Umbilical cord (tissue), 2 donors: ENCODE data around the gene TJP2. TPM values are rescaled to one million over a fixed set of nuclear protein-coding genes. Genes with fewer than 3 reads are reported as not detected.

Experiments used
- DNase-seq: peaks from one replicate; pipeline ENCODE4 v3.0.0-alpha.2; 2015; ENCODE audit warnings: low spot score
- total RNA-seq: library from RNA; depleted of rRNA; stranded (reverse); fragments of >200 nt; gene quantifications from one replicate; pipeline ENCODE4 v1.2.3, GENCODE V29; 2014; ENCODE audit warnings: low replicate concordance; ENCODE audit not compliant: insufficient read depth

The TJP2 gene
- total RNA-seq, 1 donor from 2014 or later: 35.9 TPM

DNA sequence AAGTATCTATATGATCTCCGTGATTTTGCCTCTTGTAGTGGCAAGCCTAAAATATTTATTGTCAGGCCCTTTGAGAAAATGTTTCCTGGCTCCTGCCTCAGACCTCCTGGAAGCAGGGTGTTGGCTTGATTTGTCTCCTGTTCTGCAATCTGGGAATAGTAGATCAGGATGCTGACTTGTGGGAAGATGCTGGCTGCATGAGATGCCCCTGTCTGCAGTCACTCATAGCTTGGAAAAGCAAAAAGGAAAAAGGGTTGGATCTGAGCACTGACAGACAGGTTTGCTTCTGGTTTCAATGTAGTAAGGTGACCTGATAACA lies 16.7 kb downstream of the TJP2 start:
- no peak for DNase-seq

- no peak for DNase-seq
Observed at GRCh38 chr9:69191231-69191630, 17.2 kb downstream of the TJP2 start.

- DNase-seq: no peak
Observed at GRCh38 chr9:69192214-69192613, 18.1 kb downstream of the TJP2 start.

GRCh38 chr9:69193685-69194032 lies 19.6 kb downstream of the TJP2 start:
- DNase-seq: no peak

- DNase-seq: no peak
Observed at GRCh38 chr9:69194702-69195418, 20.8 kb downstream of the TJP2 start.

- no peak for DNase-seq
Observed at GRCh38 chr9:69195668-69196067, 21.6 kb downstream of the TJP2 start.

GRCh38 chr9:69197687-69198086 lies 23.6 kb downstream of the TJP2 start:
- no peak for DNase-seq

DNA sequence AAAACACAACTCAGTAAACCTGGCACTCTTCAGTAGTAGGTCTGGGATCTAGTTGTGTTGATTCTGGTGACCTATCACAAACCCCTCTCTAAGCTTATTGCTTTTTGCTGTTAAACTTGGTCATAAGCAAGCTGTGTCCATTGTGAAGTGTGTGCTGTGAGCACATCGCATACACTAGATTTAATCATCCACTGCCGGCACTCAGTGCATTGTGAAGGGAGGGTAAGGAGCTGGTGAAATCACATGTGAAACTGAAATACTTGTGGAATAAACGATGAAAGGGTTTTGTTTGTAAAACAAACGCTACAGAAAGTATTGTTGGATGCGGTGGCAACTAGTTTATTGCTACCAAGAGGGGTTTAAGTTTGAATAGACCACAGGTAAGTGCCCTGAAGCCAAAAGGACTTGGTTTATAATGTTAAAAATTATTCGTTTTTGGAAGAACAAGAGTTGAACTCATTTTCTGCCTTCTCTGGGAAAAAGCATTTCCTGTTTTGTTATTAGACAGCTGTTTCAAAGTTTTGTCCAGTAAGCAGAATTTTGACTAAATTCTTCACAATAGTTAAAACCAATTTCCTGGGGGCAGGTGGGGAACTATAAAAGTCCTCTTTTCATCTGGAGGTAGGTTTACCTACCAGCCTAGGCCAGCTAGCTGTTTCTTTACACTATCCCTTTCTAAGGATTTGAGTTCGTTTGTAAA lies 24.6 kb downstream of the TJP2 start:
- no peak for DNase-seq

GRCh38 chr9:69199769-69200470 lies 25.8 kb downstream of the TJP2 start:
- no peak for DNase-seq

DNA sequence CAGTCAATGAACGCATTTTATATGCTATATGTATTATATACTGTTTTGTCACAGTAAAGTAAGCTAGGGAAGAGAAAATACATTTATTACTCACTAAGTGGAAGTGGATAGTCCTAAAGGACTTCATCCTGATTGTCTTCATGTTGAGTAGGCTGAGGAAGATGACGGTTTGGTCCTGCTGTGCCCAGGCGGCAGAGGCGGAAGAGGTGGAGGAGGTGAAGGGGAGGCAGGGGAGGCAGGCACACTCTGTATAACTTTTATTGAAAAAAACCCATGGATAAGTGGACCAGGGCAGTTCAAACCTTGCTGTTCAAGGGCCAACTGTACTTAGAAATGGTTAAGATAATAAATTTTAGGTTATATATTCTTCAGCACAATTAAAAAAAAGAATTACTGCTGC lies 28.5 kb downstream of the TJP2 start:
- no peak for DNase-seq

DNA sequence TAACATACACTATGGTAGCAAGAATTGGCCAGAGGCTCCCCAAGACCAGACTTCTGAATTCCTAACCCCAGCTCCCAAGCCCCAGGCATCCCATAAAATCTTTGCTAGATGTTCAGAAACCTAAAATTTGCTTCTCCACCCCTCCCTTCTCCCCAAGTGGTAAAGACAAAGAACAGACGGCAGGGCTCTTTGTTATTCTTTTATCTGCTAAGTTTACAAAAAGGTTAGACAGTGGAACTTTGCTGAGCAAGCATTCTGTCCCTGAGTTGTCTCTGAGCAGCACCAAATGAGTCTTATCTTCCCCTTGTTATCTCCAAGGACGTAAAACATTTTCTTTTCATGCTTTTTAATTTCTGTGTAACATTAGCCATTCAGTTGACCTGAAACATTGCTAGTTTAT lies 30.2 kb downstream of the TJP2 start:
- DNase-seq: peak; percentile 69

GRCh38 chr9:69204849-69205248 lies 30.8 kb downstream of the TJP2 start:
- DNase-seq: peak; percentile 62

- no peak for DNase-seq
Observed at GRCh38 chr9:69206047-69206446, 32.0 kb downstream of the TJP2 start.

DNA sequence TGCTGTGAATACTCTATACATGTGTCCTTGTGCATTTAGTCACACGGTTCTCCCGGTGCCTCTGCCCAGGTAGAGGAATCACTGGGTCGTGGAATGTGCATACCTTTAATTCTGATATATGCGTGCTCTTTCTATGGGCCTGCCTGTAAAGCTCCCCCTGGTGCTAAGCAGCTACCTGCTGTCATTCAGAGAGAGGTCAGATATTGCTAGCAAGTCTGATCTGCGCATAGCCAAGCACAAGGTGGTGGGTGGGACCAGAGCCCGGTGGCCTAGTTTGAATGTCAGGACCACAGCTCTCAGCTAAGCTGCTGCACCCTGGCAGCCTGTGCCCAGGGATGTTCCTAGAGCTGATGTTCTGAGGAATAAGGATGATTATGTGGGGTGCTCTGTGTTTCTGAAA lies 33.4 kb downstream of the TJP2 start:
- DNase-seq: no peak

DNA sequence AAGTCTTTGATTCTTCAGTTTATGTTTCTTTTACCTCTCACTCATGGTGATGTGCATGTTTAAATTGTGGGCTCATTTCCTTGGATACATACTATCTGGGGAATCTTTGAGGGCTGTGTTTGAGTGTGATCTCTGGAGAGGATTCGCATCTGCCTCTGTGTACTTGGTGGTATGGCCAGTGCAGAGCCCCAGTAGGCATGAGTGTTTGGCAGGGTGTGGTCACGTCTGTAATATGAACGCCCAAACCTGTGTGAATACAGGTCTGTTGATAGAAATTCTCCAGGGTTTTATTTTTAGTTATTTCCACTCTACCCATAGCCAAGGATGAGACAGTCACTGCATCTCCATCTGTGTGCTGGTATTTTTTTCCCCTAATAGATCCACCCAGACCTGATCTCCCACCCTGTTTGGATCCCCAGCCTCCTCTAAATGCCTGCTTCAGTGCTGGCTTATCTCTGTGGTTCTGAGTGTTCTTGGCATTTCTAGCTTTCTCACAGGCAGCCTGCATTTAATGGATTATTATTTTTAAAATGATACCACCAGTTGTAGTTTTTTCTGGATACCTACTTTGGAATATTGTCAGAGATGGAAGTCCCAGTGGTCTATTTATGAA lies 37.5 kb downstream of the TJP2 start:
- DNase-seq: no peak

GRCh38 chr9:69213647-69214046 lies 39.6 kb downstream of the TJP2 start:
- no peak for DNase-seq

GRCh38 chr9:69214939-69215338 lies 40.9 kb downstream of the TJP2 start:
- DNase-seq: no peak

- no peak for DNase-seq
Observed at GRCh38 chr9:69215774-69216485, 41.9 kb downstream of the TJP2 start.

GRCh38 chr9:69218166-69218565 lies 44.1 kb downstream of the TJP2 start:
- no peak for DNase-seq

- no peak for DNase-seq
Observed at GRCh38 chr9:69221036-69221435, 47.0 kb downstream of the TJP2 start.

GRCh38 chr9:69222970-69223369 lies 48.9 kb downstream of the TJP2 start:
- DNase-seq: no peak

DNA sequence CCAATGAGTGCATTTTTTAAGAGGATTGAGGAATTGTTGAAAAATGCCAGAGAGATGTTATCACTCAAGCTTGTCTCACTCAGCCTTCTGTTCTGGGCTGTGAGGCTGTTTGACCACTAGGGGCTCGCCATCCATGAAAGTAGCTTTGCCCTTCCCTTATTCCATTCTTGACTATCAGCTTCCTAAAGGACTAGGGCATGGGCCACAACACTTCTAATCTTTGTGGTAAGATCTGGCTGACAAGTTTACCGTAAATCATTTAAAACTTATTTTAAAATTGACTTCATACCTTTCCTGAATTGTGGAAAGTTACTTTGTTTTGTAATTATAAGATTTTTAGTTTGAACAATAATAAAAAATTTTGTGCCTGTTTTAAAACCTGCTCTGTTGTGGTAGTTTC lies 49.5 kb downstream of the TJP2 start:
- DNase-seq: peak; percentile 41
